Measurements from ENCODE around the gene ZNF410.
"Not testable (repeated sequence)": the region's sequence is repeated elsewhere in the genome, so short reads cannot be mapped to it uniquely, and the experiment has no call there.

DNA sequence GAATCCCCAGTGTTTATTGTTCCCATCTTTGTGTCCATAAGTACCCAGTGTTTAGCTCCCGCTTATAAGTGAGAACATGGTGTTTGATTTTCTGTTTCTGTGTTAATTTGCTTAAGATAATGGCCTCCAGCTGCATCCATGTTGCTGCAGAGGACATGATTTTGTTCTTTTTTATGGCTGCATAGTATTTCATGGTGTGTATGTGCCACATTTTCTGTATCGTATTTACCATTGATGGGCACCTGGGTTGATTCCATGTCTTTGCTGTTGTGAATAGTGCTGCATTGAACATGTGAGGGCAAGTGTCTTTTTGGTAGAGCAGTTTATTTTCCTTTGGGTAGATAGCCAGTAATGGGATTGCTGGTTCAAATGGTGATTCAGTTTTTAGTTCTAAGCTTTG, 32.8 kb downstream of the ZNF410 start:
- TF ChIP-seq POLR2A (IDR thresholded peaks at IDR 0.05; ENCODE audit: borderline replicate concordance, extremely low read depth, insufficient read depth, insufficient read length); POLR2AphosphoS5 (IDR thresholded peaks at IDR 0.05; ENCODE audit: low read depth, low read length); JUND (IDR thresholded peaks at IDR 0.05); ZNF274 (IDR thresholded peaks at IDR 0.05; ENCODE audit: low read depth, low read length): not testable (repeated sequence)
- TF ChIP-seq, protein P1, sequence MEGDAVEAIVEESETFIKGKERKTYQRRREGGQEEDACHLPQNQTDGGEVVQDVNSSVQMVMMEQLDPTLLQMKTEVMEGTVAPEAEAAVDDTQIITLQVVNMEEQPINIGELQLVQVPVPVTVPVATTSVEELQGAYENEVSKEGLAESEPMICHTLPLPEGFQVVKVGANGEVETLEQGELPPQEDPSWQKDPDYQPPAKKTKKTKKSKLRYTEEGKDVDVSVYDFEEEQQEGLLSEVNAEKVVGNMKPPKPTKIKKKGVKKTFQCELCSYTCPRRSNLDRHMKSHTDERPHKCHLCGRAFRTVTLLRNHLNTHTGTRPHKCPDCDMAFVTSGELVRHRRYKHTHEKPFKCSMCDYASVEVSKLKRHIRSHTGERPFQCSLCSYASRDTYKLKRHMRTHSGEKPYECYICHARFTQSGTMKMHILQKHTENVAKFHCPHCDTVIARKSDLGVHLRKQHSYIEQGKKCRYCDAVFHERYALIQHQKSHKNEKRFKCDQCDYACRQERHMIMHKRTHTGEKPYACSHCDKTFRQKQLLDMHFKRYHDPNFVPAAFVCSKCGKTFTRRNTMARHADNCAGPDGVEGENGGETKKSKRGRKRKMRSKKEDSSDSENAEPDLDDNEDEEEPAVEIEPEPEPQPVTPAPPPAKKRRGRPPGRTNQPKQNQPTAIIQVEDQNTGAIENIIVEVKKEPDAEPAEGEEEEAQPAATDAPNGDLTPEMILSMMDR (IDR thresholded peaks at IDR 0.05 in 2 of 3, conservative IDR thresholded peaks at IDR 0.05 in 1 of 3; ENCODE audit: borderline replicate concordance in 1 of 3, insufficient read depth in 1 of 3, low read depth in 2 of 3, low read length in 2 of 3), result not testable (repeated sequence)
- TF ChIP-seq, protein P2, sequence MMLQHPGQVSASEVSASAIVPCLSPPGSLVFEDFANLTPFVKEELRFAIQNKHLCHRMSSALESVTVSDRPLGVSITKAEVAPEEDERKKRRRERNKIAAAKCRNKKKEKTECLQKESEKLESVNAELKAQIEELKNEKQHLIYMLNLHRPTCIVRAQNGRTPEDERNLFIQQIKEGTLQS (IDR thresholded peaks at IDR 0.05), result not testable (repeated sequence)

Measured in HCT116 (cell line).